ENCODE measurements around the gene SCN5A. TPM values are rescaled to one million over a fixed set of nuclear protein-coding genes. Genes with fewer than 3 reads are reported as not detected.

The SCN5A gene
- total RNA-seq, 2 donors from 2014 or later, result 0.05 TPM; not detected in 1

GRCh38 chr3:38583688-38584087 is 65.8 kb downstream of the SCN5A start:
- no peaks in the 10 kb centered on the region for H3K4me1 Mint-ChIP-seq (ENCODE audit: low read depth)
- H3K4me3 Mint-ChIP-seq, result no peak overlapping the region
- no peaks in the 10 kb centered on the region for H3K27me3 Mint-ChIP-seq (ENCODE audit: low read depth)
- H3K9me3 Mint-ChIP-seq, result no peaks in the 10 kb centered on the region
- DNase-seq (no peak), ATAC-seq (replicated peaks in 1 of 2) (no peak)
- no peak overlapping the region for H3K27ac Mint-ChIP-seq
- H3K36me3 Mint-ChIP-seq (ENCODE audit: insufficient read depth in 2 of 2), result no peaks in the 10 kb centered on the region

GRCh38 chr3:38582941-38583645 is 66.4 kb downstream of the SCN5A start:
- Mint-ChIP-seq H3K27me3 (ENCODE audit: low read depth) (no peaks in the 10 kb centered on the region), H3K4me3 (no peak overlapping the region), H3K36me3 (ENCODE audit: insufficient read depth in 2 of 2) (no peaks in the 10 kb centered on the region), H3K27ac (no peak overlapping the region), H3K4me1 (ENCODE audit: low read depth) (no peaks in the 10 kb centered on the region), H3K9me3 (no peaks in the 10 kb centered on the region)
- no peak for DNase-seq
- no peak for ATAC-seq (replicated peaks in 1 of 2)

- Mint-ChIP-seq H3K36me3 (ENCODE audit: insufficient read depth in 2 of 2) (no peaks in the 10 kb centered on the region), H3K4me1 (ENCODE audit: low read depth) (no peaks in the 10 kb centered on the region), H3K27ac (no peak overlapping the region), H3K4me3 (no peak overlapping the region), H3K9me3 (no peaks in the 10 kb centered on the region), H3K27me3 (ENCODE audit: low read depth) (no peaks in the 10 kb centered on the region)
- ATAC-seq (replicated peaks in 1 of 2) (no peak), DNase-seq (no peak)
Observed at GRCh38 chr3:38582316-38582715, 67.2 kb downstream of the SCN5A start.

GRCh38 chr3:38581774-38582173 is 67.7 kb downstream of the SCN5A start:
- Mint-ChIP-seq H3K27ac (no peak overlapping the region), H3K4me3 (no peak overlapping the region), H3K9me3 (no peaks in the 10 kb centered on the region), H3K36me3 (ENCODE audit: insufficient read depth in 2 of 2) (no peaks in the 10 kb centered on the region), H3K27me3 (ENCODE audit: low read depth) (no peaks in the 10 kb centered on the region), H3K4me1 (ENCODE audit: low read depth) (no peaks in the 10 kb centered on the region)
- ATAC-seq (replicated peaks in 1 of 2) (no peak), DNase-seq (no peak)

GRCh38 chr3:38580450-38581382 is 68.8 kb downstream of the SCN5A start:
- Mint-ChIP-seq H3K27ac (no peak overlapping the region), H3K4me3 (no peak overlapping the region), H3K27me3 (ENCODE audit: low read depth) (no peaks in the 10 kb centered on the region), H3K9me3 (no peaks in the 10 kb centered on the region), H3K4me1 (ENCODE audit: low read depth) (no peaks in the 10 kb centered on the region), H3K36me3 (ENCODE audit: insufficient read depth in 2 of 2) (no peaks in the 10 kb centered on the region)
- DNase-seq (no peak), ATAC-seq (replicated peaks in 1 of 2) (no peak)

- no peaks in the 10 kb centered on the region for H3K4me1 Mint-ChIP-seq (ENCODE audit: low read depth)
- H3K4me3 Mint-ChIP-seq, result no peak overlapping the region
- no peaks in the 10 kb centered on the region for H3K27me3 Mint-ChIP-seq (ENCODE audit: low read depth)
- no peaks in the 10 kb centered on the region for H3K36me3 Mint-ChIP-seq (ENCODE audit: insufficient read depth in 2 of 2)
- H3K9me3 Mint-ChIP-seq, result no peaks in the 10 kb centered on the region
- ATAC-seq (replicated peaks in 1 of 2) (no peak), DNase-seq (no peak)
- no peak overlapping the region for H3K27ac Mint-ChIP-seq
Observed at GRCh38 chr3:38579551-38580449, 69.7 kb downstream of the SCN5A start.

- Mint-ChIP-seq H3K4me1 (ENCODE audit: low read depth) (no peaks in the 10 kb centered on the region), H3K36me3 (ENCODE audit: insufficient read depth in 2 of 2) (no peaks in the 10 kb centered on the region), H3K4me3 (no peak overlapping the region), H3K9me3 (no peaks in the 10 kb centered on the region), H3K27ac (no peak overlapping the region), H3K27me3 (ENCODE audit: low read depth) (no peaks in the 10 kb centered on the region)
- ATAC-seq (replicated peaks in 1 of 2) (no peak), DNase-seq (no peak)
Observed at GRCh38 chr3:38579141-38579540, 70.3 kb downstream of the SCN5A start.

GRCh38 chr3:38578551-38578950 is 70.9 kb downstream of the SCN5A start:
- DNase-seq (no peak), ATAC-seq (replicated peaks in 1 of 2) (no peak)
- Mint-ChIP-seq H3K4me1 (ENCODE audit: low read depth) (no peaks in the 10 kb centered on the region), H3K36me3 (ENCODE audit: insufficient read depth in 2 of 2) (no peaks in the 10 kb centered on the region), H3K4me3 (no peak overlapping the region), H3K9me3 (no peaks in the 10 kb centered on the region), H3K27me3 (ENCODE audit: low read depth) (no peaks in the 10 kb centered on the region), H3K27ac (no peak overlapping the region)

- Mint-ChIP-seq H3K4me1 (ENCODE audit: low read depth) (no peaks in the 10 kb centered on the region), H3K27me3 (ENCODE audit: low read depth) (no peaks in the 10 kb centered on the region), H3K4me3 (no peak overlapping the region), H3K27ac (no peak overlapping the region), H3K9me3 (no peaks in the 10 kb centered on the region), H3K36me3 (ENCODE audit: insufficient read depth in 2 of 2) (peaks cover 0 to 4% of the 10 kb centered on the region in 2 donors)
- no peak for ATAC-seq (replicated peaks in 1 of 2)
- no peak for DNase-seq
Observed at GRCh38 chr3:38578081-38578475, 71.4 kb downstream of the SCN5A start.

GRCh38 chr3:38577371-38578080 is 72.0 kb downstream of the SCN5A start:
- Mint-ChIP-seq H3K4me1 (ENCODE audit: low read depth) (no peaks in the 10 kb centered on the region), H3K27me3 (ENCODE audit: low read depth) (no peaks in the 10 kb centered on the region), H3K27ac (no peak overlapping the region), H3K4me3 (no peak overlapping the region), H3K36me3 (ENCODE audit: insufficient read depth in 2 of 2) (peaks cover 0 to 4% of the 10 kb centered on the region in 2 donors), H3K9me3 (no peaks in the 10 kb centered on the region)
- ATAC-seq (replicated peaks in 1 of 2), result no peak
- no peak for DNase-seq

GRCh38 chr3:38576526-38577370 is 72.7 kb downstream of the SCN5A start:
- peaks cover 0 to 4% of the 10 kb centered on the region in 2 donors for H3K36me3 Mint-ChIP-seq (ENCODE audit: insufficient read depth in 2 of 2)
- no peak overlapping the region for H3K27ac Mint-ChIP-seq
- no peaks in the 10 kb centered on the region for H3K4me1 Mint-ChIP-seq (ENCODE audit: low read depth)
- H3K9me3 Mint-ChIP-seq, result no peaks in the 10 kb centered on the region
- no peaks in the 10 kb centered on the region for H3K27me3 Mint-ChIP-seq (ENCODE audit: low read depth)
- H3K4me3 Mint-ChIP-seq, result no peak overlapping the region
- no peak for ATAC-seq (replicated peaks in 1 of 2)
- no peak for DNase-seq

- H3K9me3 Mint-ChIP-seq, result no peaks in the 10 kb centered on the region
- H3K27me3 Mint-ChIP-seq (ENCODE audit: low read depth), result no peaks in the 10 kb centered on the region
- H3K27ac Mint-ChIP-seq, result no peak overlapping the region
- no peak for ATAC-seq (replicated peaks in 1 of 2)
- H3K4me3 Mint-ChIP-seq, result no peak overlapping the region
- no peaks in the 10 kb centered on the region for H3K4me1 Mint-ChIP-seq (ENCODE audit: low read depth)
- no peak for DNase-seq
- peaks cover 0 to 4% of the 10 kb centered on the region in 2 donors for H3K36me3 Mint-ChIP-seq (ENCODE audit: insufficient read depth in 2 of 2)
Observed at GRCh38 chr3:38576131-38576525, 73.4 kb downstream of the SCN5A start.

All from activated T-cell treated with anti-CD3 and anti-CD28 coated beads, Interleukin-2, amount 50 U/mL, for 72 hours (primary cell).